ENCODE measurements around the gene CPED1.

CPED1 gene

DNA sequence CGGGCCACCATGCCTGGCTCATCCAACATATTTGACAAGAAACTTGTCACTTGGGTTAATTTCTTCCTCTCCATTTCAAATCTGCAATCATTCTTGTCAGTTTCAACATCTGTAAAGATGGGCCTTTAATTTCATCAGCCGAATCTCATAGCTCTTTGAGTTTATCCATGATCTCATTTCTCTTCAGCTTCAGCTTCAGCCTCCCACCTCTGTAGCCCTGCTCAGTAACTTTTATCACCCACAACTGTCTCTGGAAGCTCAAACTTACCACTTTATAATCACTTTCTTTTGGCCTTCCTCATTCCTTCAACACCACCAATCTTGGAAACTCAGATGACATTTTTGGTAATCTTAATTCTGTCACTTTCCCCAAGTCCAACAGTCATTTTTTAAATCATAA, 83.2 kb downstream of the CPED1 start:
- TF ChIP-seq FEZF1 (tag by site-specific recombination; IDR thresholded peaks at IDR 0.05): no peak
- TF ChIP-seq ZNF701 (tag by site-specific recombination; IDR thresholded peaks at IDR 0.05): no peak
- TF ChIP-seq, protein P1, sequence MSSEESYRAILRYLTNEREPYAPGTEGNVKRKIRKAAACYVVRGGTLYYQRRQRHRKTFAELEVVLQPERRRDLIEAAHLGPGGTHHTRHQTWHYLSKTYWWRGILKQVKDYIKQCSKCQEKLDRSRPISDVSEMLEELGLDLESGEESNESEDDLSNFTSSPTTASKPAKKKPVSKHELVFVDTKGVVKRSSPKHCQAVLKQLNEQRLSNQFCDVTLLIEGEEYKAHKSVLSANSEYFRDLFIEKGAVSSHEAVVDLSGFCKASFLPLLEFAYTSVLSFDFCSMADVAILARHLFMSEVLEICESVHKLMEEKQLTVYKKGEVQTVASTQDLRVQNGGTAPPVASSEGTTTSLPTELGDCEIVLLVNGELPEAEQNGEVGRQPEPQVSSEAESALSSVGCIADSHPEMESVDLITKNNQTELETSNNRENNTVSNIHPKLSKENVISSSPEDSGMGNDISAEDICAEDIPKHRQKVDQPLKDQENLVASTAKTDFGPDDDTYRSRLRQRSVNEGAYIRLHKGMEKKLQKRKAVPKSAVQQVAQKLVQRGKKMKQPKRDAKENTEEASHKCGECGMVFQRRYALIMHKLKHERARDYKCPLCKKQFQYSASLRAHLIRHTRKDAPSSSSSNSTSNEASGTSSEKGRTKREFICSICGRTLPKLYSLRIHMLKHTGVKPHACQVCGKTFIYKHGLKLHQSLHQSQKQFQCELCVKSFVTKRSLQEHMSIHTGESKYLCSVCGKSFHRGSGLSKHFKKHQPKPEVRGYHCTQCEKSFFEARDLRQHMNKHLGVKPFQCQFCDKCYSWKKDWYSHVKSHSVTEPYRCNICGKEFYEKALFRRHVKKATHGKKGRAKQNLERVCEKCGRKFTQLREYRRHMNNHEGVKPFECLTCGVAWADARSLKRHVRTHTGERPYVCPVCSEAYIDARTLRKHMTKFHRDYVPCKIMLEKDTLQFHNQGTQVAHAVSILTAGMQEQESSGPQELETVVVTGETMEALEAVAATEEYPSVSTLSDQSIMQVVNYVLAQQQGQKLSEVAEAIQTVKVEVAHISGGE (tag by site-specific recombination; conservative IDR thresholded peaks at IDR 0.05; ENCODE audit: low read depth): no peak
- no peaks in the 10 kb centered on the region for H3K4me1 ChIP-seq (ENCODE audit: control insufficient read depth, insufficient read depth, low read length)
- CTCF ChIA-PET: interaction anchor here (0.7 to 2.2 kb wide), 4 partner anchors 10 to 110 kb away, joined by 3 to 11 read pairs (median 5); no protein-coding TSS in a partner anchor
- POLR2A ChIA-PET: no interaction called here
- no peaks in the 10 kb centered on the region for H3K36me3 ChIP-seq (ENCODE audit: control insufficient read depth in 2 of 2, insufficient read depth in 1 of 2, low read length in 2 of 2)
- H3K4me3 ChIP-seq (ENCODE audit: low read depth, low read length): no peak overlapping the region
- H3K27ac ChIP-seq (ENCODE audit: extremely low read depth, low read depth, low read length): no peak overlapping the region
- no peaks in the 10 kb centered on the region for H3K9me3 ChIP-seq (ENCODE audit: control insufficient read depth, insufficient read depth, low read depth, low read length)

DNA sequence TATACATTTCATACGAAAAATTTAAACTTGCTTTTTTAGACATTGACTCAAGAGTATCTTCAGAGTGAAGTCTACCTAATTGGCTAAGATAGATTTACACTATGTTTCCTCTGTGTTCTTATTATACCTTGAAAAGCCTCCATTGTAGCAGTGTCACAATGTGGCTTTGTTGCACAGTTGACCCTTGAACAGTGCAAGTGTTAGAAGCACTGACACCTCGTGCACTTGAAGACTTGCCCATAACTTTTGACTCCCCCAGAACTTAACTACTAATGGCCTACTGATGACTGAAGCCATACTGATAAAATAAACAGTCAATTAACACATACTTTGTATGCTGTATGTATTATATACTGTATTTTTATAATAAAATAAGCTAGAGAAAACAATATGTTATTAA, 84.3 kb downstream of the CPED1 start:
- TF ChIP-seq ZNF169 (tag by site-specific recombination; IDR thresholded peaks at IDR 0.05) (no peak), ZNF544 (tag by site-specific recombination; IDR thresholded peaks at IDR 0.05) (no peak), KLF16 (tag by site-specific recombination; IDR thresholded peaks at IDR 0.05) (no peak), ZBTB17 (tag by site-specific recombination; IDR thresholded peaks at IDR 0.05) (no peak), ZNF549 (tag by site-specific recombination; IDR thresholded peaks at IDR 0.05) (no peak), ZNF830 (tag by site-specific recombination; IDR thresholded peaks at IDR 0.05; ENCODE audit: low read depth) (no peak), KLF9 (tag by site-specific recombination; IDR thresholded peaks at IDR 0.05; ENCODE audit: low read depth) (no peak), ZNF292 (tag by site-specific recombination; IDR thresholded peaks at IDR 0.05; ENCODE audit: borderline replicate concordance, low read depth) (no peak), KLF10 (tag by site-specific recombination; IDR thresholded peaks at IDR 0.05) (no peak)
- TF ChIP-seq, protein P2, sequence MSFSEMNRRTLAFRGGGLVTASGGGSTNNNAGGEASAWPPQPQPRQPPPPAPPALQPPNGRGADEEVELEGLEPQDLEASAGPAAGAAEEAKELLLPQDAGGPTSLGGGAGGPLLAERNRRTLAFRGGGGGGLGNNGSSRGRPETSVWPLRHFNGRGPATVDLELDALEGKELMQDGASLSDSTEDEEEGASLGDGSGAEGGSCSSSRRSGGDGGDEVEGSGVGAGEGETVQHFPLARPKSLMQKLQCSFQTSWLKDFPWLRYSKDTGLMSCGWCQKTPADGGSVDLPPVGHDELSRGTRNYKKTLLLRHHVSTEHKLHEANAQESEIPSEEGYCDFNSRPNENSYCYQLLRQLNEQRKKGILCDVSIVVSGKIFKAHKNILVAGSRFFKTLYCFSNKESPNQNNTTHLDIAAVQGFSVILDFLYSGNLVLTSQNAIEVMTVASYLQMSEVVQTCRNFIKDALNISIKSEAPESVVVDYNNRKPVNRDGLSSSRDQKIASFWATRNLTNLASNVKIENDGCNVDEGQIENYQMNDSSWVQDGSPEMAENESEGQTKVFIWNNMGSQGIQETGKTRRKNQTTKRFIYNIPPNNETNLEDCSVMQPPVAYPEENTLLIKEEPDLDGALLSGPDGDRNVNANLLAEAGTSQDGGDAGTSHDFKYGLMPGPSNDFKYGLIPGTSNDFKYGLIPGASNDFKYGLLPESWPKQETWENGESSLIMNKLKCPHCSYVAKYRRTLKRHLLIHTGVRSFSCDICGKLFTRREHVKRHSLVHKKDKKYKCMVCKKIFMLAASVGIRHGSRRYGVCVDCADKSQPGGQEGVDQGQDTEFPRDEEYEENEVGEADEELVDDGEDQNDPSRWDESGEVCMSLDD (tag by site-specific recombination; IDR thresholded peaks at IDR 0.05): no peak
- ChIA-PET CTCF (interaction anchor here (0.8 kb wide), 1 partner anchor 85 kb away, joined by 4 read pairs; no protein-coding TSS in a partner anchor), POLR2A (no interaction called here)
- Histone ChIP-seq H3K4me1 (ENCODE audit: control insufficient read depth, insufficient read depth, low read length) (no peaks in the 10 kb centered on the region), H3K27ac (ENCODE audit: extremely low read depth, low read depth, low read length) (no peak overlapping the region), H3K9me3 (ENCODE audit: control insufficient read depth, insufficient read depth, low read depth, low read length) (no peaks in the 10 kb centered on the region), H3K36me3 (ENCODE audit: control insufficient read depth in 2 of 2, insufficient read depth in 1 of 2, low read length in 2 of 2) (no peaks in the 10 kb centered on the region), H3K4me3 (ENCODE audit: low read depth, low read length) (no peak overlapping the region)

DNA sequence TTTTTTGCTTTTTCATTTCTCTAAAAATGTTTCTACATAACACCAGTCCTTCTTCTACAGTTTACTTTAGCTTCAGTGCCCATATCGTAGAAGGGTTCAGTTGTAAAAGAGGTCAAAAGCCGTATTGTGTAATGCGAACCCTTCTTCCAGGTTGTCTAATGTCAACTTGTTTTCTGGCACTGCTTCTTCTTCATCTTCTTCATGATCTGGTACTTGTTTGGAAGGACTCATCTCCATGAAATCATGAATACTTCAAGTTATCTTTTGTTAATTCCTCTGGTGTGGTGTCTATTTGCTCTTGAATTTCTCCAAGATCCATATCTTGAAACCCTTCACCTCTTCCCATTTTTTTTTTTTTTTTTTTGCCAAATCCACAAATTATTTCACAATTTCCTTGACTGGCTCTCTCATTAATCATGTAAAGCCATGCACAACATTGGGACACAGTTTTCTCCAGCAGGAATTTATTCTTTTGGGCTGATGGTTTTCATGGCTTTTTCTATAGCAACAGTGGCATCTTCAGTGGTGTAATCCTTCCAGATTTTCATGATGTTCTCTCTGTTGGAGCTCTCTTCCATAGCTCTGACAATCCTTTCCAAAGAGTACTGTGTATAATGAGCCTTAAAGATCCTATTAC, 85.1 kb downstream of the CPED1 start:
- POLR2A ChIA-PET: no interaction called here
- no peak overlapping the region for H3K4me3 ChIP-seq (ENCODE audit: low read depth, low read length)
- H3K36me3 ChIP-seq (ENCODE audit: control insufficient read depth in 2 of 2, insufficient read depth in 1 of 2, low read length in 2 of 2): no peaks in the 10 kb centered on the region
- CTCF ChIA-PET: interaction anchor here (0.6 to 1.0 kb wide), 3 partner anchors 17 to 86 kb away, joined by 4 to 7 read pairs (median 4); no protein-coding TSS in a partner anchor
- H3K9me3 ChIP-seq (ENCODE audit: control insufficient read depth, insufficient read depth, low read depth, low read length): no peaks in the 10 kb centered on the region
- no peak overlapping the region for H3K27ac ChIP-seq (ENCODE audit: extremely low read depth, low read depth, low read length)
- no peaks in the 10 kb centered on the region for H3K4me1 ChIP-seq (ENCODE audit: control insufficient read depth, insufficient read depth, low read length)
- TF ChIP-seq, protein P3, sequence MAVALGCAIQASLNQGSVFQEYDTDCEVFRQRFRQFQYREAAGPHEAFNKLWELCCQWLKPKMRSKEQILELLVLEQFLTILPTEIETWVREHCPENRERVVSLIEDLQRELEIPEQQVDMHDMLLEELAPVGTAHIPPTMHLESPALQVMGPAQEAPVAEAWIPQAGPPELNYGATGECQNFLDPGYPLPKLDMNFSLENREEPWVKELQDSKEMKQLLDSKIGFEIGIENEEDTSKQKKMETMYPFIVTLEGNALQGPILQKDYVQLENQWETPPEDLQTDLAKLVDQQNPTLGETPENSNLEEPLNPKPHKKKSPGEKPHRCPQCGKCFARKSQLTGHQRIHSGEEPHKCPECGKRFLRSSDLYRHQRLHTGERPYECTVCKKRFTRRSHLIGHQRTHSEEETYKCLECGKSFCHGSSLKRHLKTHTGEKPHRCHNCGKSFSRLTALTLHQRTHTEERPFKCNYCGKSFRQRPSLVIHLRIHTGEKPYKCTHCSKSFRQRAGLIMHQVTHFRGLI (tag by site-specific recombination; IDR thresholded peaks at IDR 0.05): no peak
- TF ChIP-seq ZNF629 (tag by site-specific recombination; IDR thresholded peaks at IDR 0.05) (no peak), YY1 (tag by site-specific recombination; IDR thresholded peaks at IDR 0.05) (no peak), ZNF544 (tag by site-specific recombination; IDR thresholded peaks at IDR 0.05) (no peak), ZNF23 (tag by site-specific recombination; IDR thresholded peaks at IDR 0.05; ENCODE audit: borderline replicate concordance) (no peak), ZBTB8A (tag by site-specific recombination; IDR thresholded peaks at IDR 0.05) (no peak), ZFP3 (tag by site-specific recombination; IDR thresholded peaks at IDR 0.05; ENCODE audit: low read depth) (no peak)
- TF ChIP-seq, protein P4, sequence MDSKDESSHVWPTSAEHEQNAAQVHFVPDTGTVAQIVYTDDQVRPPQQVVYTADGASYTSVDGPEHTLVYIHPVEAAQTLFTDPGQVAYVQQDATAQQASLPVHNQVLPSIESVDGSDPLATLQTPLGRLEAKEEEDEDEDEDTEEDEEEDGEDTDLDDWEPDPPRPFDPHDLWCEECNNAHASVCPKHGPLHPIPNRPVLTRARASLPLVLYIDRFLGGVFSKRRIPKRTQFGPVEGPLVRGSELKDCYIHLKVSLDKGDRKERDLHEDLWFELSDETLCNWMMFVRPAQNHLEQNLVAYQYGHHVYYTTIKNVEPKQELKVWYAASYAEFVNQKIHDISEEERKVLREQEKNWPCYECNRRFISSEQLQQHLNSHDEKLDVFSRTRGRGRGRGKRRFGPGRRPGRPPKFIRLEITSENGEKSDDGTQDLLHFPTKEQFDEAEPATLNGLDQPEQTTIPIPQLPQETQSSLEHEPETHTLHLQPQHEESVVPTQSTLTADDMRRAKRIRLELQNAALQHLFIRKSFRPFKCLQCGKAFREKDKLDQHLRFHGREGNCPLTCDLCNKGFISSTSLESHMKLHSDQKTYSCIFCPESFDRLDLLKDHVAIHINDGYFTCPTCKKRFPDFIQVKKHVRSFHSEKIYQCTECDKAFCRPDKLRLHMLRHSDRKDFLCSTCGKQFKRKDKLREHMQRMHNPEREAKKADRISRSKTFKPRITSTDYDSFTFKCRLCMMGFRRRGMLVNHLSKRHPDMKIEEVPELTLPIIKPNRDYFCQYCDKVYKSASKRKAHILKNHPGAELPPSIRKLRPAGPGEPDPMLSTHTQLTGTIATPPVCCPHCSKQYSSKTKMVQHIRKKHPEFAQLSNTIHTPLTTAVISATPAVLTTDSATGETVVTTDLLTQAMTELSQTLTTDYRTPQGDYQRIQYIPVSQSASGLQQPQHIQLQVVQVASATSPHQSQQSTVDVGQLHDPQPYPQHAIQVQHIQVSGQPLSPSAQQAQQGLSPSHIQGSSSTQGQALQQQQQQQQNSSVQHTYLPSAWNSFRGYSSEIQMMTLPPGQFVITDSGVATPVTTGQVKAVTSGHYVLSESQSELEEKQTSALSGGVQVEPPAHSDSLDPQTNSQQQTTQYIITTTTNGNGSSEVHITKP (tag by site-specific recombination; IDR thresholded peaks at IDR 0.05): no peak
